ENCODE data around the gene CFAP45. TPM values are rescaled to one million over a fixed set of nuclear protein-coding genes. Genes with fewer than 3 reads are reported as not detected.
A peak's percentile ranks its signal among the peaks of the same experiment; 100 is the strongest.

CFAP45 gene
- total and polyA plus RNA-seq, 2 donors (not counting 1 experiment from before 2014, with no cell fraction given) = 1.3 to 2.4 TPM

- H3K4me3 ChIP-seq (ENCODE audit: control extremely low read depth in 1 of 5, extremely low read depth in 1 of 5, insufficient read depth in 1 of 5, low read depth in 2 of 5, low read length in 4 of 5) = no peak overlapping the region
- Mint-ChIP-seq H3K27ac (no peak overlapping the region), H3K4me3 (no peak overlapping the region), H3K27me3 (peaks cover 3% of the 10 kb centered on the region), H3K9me3 (ENCODE audit: insufficient read depth) (no peaks in the 10 kb centered on the region), H3K4me1 (peaks cover 12% of the 10 kb centered on the region)
- H3K4me2 ChIP-seq (replicated peaks; ENCODE audit: low read depth, low read length, poor library complexity, severe bottlenecking) = no peak overlapping the region
- no peaks in the 10 kb centered on the region for H4K20me1 ChIP-seq (ENCODE audit: control insufficient read depth, insufficient read depth, low read length, poor library complexity, severe bottlenecking)
- H3K4me1 ChIP-seq (ENCODE audit: control insufficient read depth in 2 of 2, insufficient read depth in 2 of 2, low read length in 2 of 2) = peaks cover 5 to 13% of the 10 kb centered on the region in 2 donors
- intact Hi-C loops (cut with micrococcal nuclease) = no loop called here
- peaks cover 0 to 18% (median 2%) of the 10 kb centered on the region in 4 experiments for H3K27me3 ChIP-seq (replicated peaks in 1 of 4; ENCODE audit: control extremely low read depth in 1 of 4, control insufficient read depth in 3 of 4, insufficient read depth in 4 of 4, low read length in 3 of 4)
- ATAC-seq (ENCODE audit: low read depth) (no peak), DNase-seq (no peak)
- H3K9ac ChIP-seq (ENCODE audit: low read length) = no peak overlapping the region
- H3K27ac ChIP-seq (ENCODE audit: low read length in 2 of 2) = no peak overlapping the region
- TF ChIP-seq CTCF (IDR thresholded peaks at IDR 0.05) (no peak), EZH2 (IDR thresholded peaks at IDR 0.05; ENCODE audit: borderline replicate concordance, insufficient read depth, low read depth, low read length, poor library complexity, severe bottlenecking) (no peak)
- no peaks in the 10 kb centered on the region for H3K79me2 ChIP-seq (ENCODE audit: control insufficient read depth, insufficient read depth, low read length)
- H3K9me3 ChIP-seq (ENCODE audit: control extremely low read depth in 1 of 3, control insufficient read depth in 2 of 3, insufficient read depth in 1 of 3, low read length in 2 of 3) = no peaks in the 10 kb centered on the region
- 91% methylated on average over 6 of the region's 6 CpGs for WGBS (ENCODE audit: insufficient coverage)
- ChIA-PET CTCF (interaction anchor here (1.6 kb wide), 1 partner anchor 148 kb away, joined by 3 read pairs; no protein-coding TSS in a partner anchor), POLR2A (interaction anchor here (0.5 to 0.6 kb wide), 2 partner anchors 40 to 136 kb away, joined by 3 to 5 read pairs; no protein-coding TSS in a partner anchor)
- no peak overlapping the region for H2AFZ ChIP-seq (ENCODE audit: insufficient read depth, low read depth, low read length, poor library complexity, severe bottlenecking)
- no peaks in the 10 kb centered on the region for H3K36me3 ChIP-seq (replicated peaks in 1 of 2; ENCODE audit: control extremely low read depth in 1 of 2, control insufficient read depth in 1 of 2, extremely low read depth in 1 of 2, insufficient read depth in 2 of 2, low read length in 1 of 2)
These were observed 42.1 kb downstream of the CFAP45 start for GRCh38 chr1:159857889-159858288.

- Histone ChIP-seq H4K20me1 (ENCODE audit: control insufficient read depth, insufficient read depth, low read length, poor library complexity, severe bottlenecking) (no peaks in the 10 kb centered on the region), H3K9me3 (ENCODE audit: control extremely low read depth in 1 of 3, control insufficient read depth in 2 of 3, insufficient read depth in 1 of 3, low read length in 2 of 3) (no peaks in the 10 kb centered on the region), H3K27me3 (replicated peaks in 1 of 4; ENCODE audit: control extremely low read depth in 1 of 4, control insufficient read depth in 3 of 4, insufficient read depth in 4 of 4, low read length in 3 of 4) (peaks cover 0 to 15% (median 2%) of the 10 kb centered on the region in 4 experiments), H3K4me1 (ENCODE audit: control insufficient read depth in 2 of 2, insufficient read depth in 2 of 2, low read length in 2 of 2) (peaks cover 5 to 13% of the 10 kb centered on the region in 2 donors), H3K27ac (ENCODE audit: low read length in 2 of 2) (no peak overlapping the region), H3K79me2 (ENCODE audit: control insufficient read depth, insufficient read depth, low read length) (no peaks in the 10 kb centered on the region), H3K36me3 (replicated peaks in 1 of 2; ENCODE audit: control extremely low read depth in 1 of 2, control insufficient read depth in 1 of 2, extremely low read depth in 1 of 2, insufficient read depth in 2 of 2, low read length in 1 of 2) (no peaks in the 10 kb centered on the region), H3K4me2 (replicated peaks; ENCODE audit: low read depth, low read length, poor library complexity, severe bottlenecking) (no peak overlapping the region), H3K9ac (ENCODE audit: low read length) (no peak overlapping the region), H2AFZ (ENCODE audit: insufficient read depth, low read depth, low read length, poor library complexity, severe bottlenecking) (no peak overlapping the region), H3K4me3 (ENCODE audit: control extremely low read depth in 1 of 5, extremely low read depth in 1 of 5, insufficient read depth in 1 of 5, low read depth in 2 of 5, low read length in 4 of 5) (no peak overlapping the region)
- H3K9me3 Mint-ChIP-seq (ENCODE audit: insufficient read depth) = no peaks in the 10 kb centered on the region
- H3K27me3 Mint-ChIP-seq = no peaks in the 10 kb centered on the region
- no peak for ATAC-seq (ENCODE audit: low read depth)
- no peak for DNase-seq
- WGBS (ENCODE audit: insufficient coverage) = no CpG with 5 or more reads among the region's 1 CpG
- H3K4me1 Mint-ChIP-seq = peaks cover 12% of the 10 kb centered on the region
- intact Hi-C loops (cut with micrococcal nuclease) = no loop called here
- POLR2A ChIA-PET = no interaction called here
- peak overlapping the region; percentile 49 for H3K4me3 Mint-ChIP-seq
- CTCF ChIA-PET = interaction anchor here (1.4 to 1.6 kb wide), 2 partner anchors 59 to 149 kb away, joined by 3 read pairs; no protein-coding TSS in a partner anchor
- TF ChIP-seq EZH2 (IDR thresholded peaks at IDR 0.05; ENCODE audit: borderline replicate concordance, insufficient read depth, low read depth, low read length, poor library complexity, severe bottlenecking) = no peak
- no peak for TF ChIP-seq CTCF (IDR thresholded peaks at IDR 0.05)
- no peak overlapping the region for H3K27ac Mint-ChIP-seq
These were observed 43.4 kb downstream of the CFAP45 start for GRCh38 chr1:159856576-159856975.
